ENCODE data around the gene PROCA1. TPM values are rescaled to one million over a fixed set of nuclear protein-coding genes. Genes with fewer than 3 reads are reported as not detected.
"Not testable (repeated sequence)": the region's sequence is repeated elsewhere in the genome, so short reads cannot be mapped to it uniquely, and the experiment has no call there.

Gene PROCA1
- total and polyA plus RNA-seq, 5 donors = 1.3 to 3.3 (median 2.3) TPM

DNA sequence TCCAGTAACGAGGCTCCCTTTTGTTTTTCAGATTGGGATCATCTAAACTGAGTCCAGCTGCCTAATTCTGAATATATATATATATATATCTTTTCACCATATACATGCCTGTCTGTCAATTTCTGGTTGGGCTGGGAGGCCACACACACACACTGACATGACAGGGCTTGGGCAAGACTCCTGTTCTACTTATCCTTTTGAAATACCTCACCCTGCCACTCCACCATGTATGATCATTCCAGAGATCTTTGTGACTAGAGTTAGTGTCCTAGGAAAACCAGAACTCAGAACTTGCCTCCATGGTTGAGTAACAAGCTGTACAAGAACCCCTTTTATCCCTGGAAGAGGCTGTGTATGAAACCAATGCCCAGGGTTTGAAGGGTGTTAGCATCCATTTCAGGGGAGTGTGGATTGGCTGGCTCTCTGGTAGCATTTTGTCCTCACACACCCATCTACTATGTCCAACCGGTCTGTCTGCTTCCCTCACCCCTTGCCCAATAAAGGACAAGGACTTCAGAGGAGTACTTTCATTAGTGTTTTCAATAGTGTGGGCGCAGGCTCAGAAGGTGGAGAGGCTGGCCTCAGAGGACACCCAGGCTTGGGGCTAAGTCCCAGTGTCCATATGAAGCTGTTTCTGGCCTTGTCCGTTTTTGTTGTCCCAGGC is 12.3 kb upstream of the PROCA1 start:
- not testable (repeated sequence) for H3K9me3 ChIP-seq (ENCODE audit: control insufficient read depth, low read length); H3K27me3 ChIP-seq (ENCODE audit: control insufficient read depth, insufficient read depth); H3K4me1 ChIP-seq (ENCODE audit: control insufficient read depth, insufficient read depth, low read length); H3K27ac ChIP-seq (ENCODE audit: low read length); H3K4me3 ChIP-seq (ENCODE audit: low read length); ATAC-seq
- WGBS = 74% methylated on average over 4 of the region's 4 CpGs
- intact Hi-C loops (cut with DNase I) = loop anchor here in 1 of 4 donors (10.0 kb wide), 2 partner anchors 191 to 391 kb away; no protein-coding TSS in a partner anchor
- peak in 1 of 3 donors; percentile 20 for DNase-seq

DNA sequence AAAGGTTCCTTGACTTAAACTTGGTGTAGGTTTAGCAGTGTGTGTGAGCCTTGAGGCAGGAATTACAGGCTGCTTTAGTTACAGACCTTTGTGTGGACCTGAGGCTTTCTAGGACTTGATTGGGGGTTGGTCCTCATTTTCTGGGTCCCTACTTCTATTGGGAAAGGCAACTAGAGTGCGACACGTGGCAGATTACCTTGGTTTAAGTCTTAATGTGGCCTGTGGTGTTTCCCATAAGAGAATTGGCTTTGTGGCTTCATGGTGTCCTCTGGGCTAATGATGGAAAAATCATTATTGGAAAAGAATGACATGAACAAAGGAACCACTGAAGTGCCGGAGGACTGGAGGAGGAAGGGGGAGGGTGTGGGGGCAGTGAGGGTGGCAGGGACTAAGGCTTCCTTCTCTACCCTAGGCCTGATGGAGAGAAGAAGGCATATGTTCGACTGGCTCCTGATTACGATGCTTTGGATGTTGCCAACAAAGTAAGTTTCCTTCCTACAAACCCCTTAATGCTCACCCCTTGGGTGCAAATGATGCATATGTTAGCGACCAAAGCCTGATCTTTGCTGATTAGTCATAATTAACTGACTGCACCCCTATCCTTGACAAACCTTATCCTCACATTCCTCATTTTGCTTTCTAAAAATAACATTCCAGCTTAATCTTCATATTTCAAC is 11.6 kb upstream of the PROCA1 start:
- intact Hi-C loops (cut with DNase I) = loop anchor here in 1 of 4 donors (10.0 kb wide), 2 partner anchors 192 to 392 kb away; no protein-coding TSS in a partner anchor
- WGBS = 76% methylated on average over 6 of the region's 6 CpGs

DNA sequence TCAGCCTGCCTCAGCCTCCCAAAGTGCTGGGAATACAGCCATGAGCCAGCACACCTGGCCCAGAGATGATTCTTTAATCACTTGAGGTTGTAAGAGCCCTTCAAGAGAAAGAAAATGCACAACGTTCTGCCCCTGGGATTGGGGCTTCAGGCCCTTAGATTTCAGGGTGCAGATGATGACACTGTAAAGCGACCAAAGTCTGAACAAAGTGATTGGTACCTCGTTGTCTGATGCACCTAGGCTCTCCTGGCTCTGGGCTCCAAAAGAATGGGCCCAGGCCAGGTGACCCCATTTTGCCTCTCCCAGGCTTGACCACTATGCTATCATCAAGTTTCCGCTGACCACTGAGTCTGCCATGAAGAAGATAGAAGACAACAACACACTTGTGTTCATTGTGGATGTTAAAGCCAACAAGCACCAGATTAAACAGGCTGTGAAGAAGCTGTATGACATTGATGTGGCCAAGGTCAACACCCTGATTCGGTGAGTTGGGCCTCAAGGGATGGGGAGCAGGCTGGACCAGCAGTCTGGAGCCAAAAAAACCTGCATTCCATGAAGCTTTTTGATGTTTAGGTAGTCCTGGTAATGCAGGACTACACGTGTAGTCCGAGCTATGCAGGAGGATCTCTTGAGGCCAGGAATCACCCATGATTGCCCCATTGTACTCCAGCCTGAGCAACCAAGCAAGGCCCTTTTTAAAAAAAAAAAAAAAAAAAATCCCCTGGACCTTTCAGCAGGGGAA is 10.9 kb upstream of the PROCA1 start:
- Histone ChIP-seq H3K4me1 (ENCODE audit: control insufficient read depth, insufficient read depth, low read length) (peaks cover 6% of the 10 kb centered on the region), H3K9me3 (ENCODE audit: control insufficient read depth, low read length) (no peaks in the 10 kb centered on the region), H3K27me3 (ENCODE audit: control insufficient read depth, insufficient read depth) (no peaks in the 10 kb centered on the region), H3K27ac (ENCODE audit: low read length) (no peak overlapping the region), H3K4me3 (ENCODE audit: low read length) (no peak overlapping the region)
- intact Hi-C loops (cut with DNase I) = loop anchor here in 1 of 4 donors (10.0 kb wide), 2 partner anchors 192 to 392 kb away; no protein-coding TSS in a partner anchor
- DNase-seq (peak in 1 of 3 donors; percentile 4), ATAC-seq (no peak)
- 71% methylated on average over 7 of the region's 7 CpGs for WGBS

More for the DNA sequence above, 11.6 kb upstream of the PROCA1 start:
- ATAC-seq = no peak
- H3K27ac ChIP-seq (ENCODE audit: low read length) = no peak overlapping the region
- H3K4me3 ChIP-seq (ENCODE audit: low read length) = no peak overlapping the region
- peaks cover 6% of the 10 kb centered on the region for H3K4me1 ChIP-seq (ENCODE audit: control insufficient read depth, insufficient read depth, low read length)
- DNase-seq = peak in 1 of 3 donors; percentile 20
- no peaks in the 10 kb centered on the region for H3K9me3 ChIP-seq (ENCODE audit: control insufficient read depth, low read length)
- no peaks in the 10 kb centered on the region for H3K27me3 ChIP-seq (ENCODE audit: control insufficient read depth, insufficient read depth)

DNA sequence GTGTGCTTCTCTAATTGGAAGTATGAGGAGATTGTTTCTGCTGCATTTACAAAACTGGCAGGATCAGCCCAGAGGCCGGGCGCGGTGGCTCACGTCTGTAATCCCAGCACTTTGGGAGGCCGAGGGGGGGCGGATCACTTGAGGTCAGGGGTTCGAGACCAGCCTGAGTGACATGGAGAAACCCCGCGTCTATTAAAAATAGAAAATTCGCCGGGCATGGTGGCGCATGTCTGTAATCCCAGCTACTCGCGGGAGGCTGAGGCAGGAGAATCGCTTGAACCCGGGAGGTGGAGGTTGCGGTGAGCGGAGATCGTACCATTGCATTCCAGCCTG is 9.3 kb upstream of the PROCA1 start:
- not testable (repeated sequence) for ATAC-seq; H3K9me3 ChIP-seq (ENCODE audit: control insufficient read depth, low read length); H3K27ac ChIP-seq (ENCODE audit: low read length); H3K27me3 ChIP-seq (ENCODE audit: control insufficient read depth, insufficient read depth); H3K4me1 ChIP-seq (ENCODE audit: control insufficient read depth, insufficient read depth, low read length)
- DNase-seq = peak in 1 of 3 donors; percentile 50
- peak overlapping the region; percentile 75 for H3K4me3 ChIP-seq (ENCODE audit: low read length)
- intact Hi-C loops (cut with DNase I) = loop anchor here in 1 of 4 donors (10.0 kb wide), 2 partner anchors 194 to 394 kb away; no protein-coding TSS in a partner anchor
- 37% methylated on average over 19 of the region's 19 CpGs for WGBS

DNA sequence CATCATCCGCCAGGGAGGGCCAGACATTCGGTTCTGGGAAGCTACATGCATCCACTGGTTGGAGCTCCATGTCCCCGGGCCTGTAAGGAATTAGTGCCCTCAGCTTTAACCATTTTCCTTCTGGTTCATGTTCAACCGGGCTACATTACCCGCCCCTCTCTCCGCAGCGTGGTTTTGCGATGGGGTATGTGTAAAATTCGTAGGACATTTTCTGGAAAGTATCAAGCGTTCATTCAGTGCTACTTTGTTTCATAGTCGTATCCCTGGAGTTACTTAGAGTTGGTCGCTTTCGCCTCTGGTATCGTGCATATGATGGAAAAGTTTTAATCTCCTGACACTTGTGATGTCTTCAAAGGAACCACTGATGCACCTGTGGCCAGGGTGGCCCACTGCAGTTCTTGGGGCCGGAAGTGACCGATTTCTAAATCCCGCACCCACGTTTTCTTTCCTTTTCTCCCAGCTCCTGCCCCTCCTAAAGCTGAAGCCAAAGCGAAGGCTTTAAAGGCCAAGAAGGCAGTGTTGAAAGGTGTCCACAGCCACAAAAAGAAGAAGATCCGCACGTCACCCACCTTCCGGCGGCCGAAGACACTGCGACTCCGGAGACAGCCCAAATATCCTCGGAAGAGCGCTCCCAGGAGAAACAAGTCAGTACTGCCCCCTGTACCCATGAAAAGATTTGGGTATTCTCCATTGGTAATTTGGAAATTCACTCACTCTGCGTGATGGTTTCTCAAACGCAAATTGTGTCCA is 8.7 kb upstream of the PROCA1 start:
- intact Hi-C loops (cut with DNase I) = loop anchor here in 1 of 4 donors (10.0 kb wide), 2 partner anchors 194 to 394 kb away; no protein-coding TSS in a partner anchor
- peak overlapping the region; percentile 62 for H3K27ac ChIP-seq (ENCODE audit: low read length)
- DNase-seq (peak in 1 of 3 donors; percentile 40), ATAC-seq (no peak)
- no peaks in the 10 kb centered on the region for H3K27me3 ChIP-seq (ENCODE audit: control insufficient read depth, insufficient read depth)
- H3K4me1 ChIP-seq (ENCODE audit: control insufficient read depth, insufficient read depth, low read length) = peaks cover 3% of the 10 kb centered on the region
- H3K4me3 ChIP-seq (ENCODE audit: low read length) = peak overlapping the region; percentile 75
- H3K9me3 ChIP-seq (ENCODE audit: control insufficient read depth, low read length) = no peaks in the 10 kb centered on the region
- WGBS = 3% methylated on average over 28 of the region's 30 CpGs

DNA sequence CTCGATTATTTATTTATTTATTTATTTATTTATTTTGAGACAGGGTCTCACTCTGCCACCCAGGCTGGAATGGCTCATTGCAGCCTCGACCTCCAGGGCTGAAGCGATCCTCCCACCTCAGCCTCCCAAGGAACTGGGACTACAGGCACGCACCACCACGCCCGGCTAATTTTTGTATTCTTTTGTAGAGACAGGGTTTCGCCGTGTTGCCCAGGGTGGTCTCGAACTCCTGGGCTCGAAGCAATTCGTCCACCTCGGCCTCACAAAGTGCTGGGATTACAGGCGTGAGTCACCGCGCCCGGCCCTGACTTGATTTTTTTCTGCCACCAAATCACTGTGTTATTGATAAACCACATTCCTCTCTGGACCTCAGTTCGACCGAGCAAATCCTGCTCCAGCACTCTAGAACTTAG is 7.3 kb upstream of the PROCA1 start:
- H3K27me3 ChIP-seq (ENCODE audit: control insufficient read depth, insufficient read depth) = no peaks in the 10 kb centered on the region
- peak overlapping the region; percentile 75 for H3K4me3 ChIP-seq (ENCODE audit: low read length)
- peak overlapping the region; percentile 56 for H3K27ac ChIP-seq (ENCODE audit: low read length)
- peaks cover 2% of the 10 kb centered on the region for H3K4me1 ChIP-seq (ENCODE audit: control insufficient read depth, insufficient read depth, low read length)
- intact Hi-C loops (cut with DNase I) = no loop called here
- no peak for DNase-seq
- no peaks in the 10 kb centered on the region for H3K9me3 ChIP-seq (ENCODE audit: control insufficient read depth, low read length)
- WGBS = 31% methylated on average over 18 of the region's 18 CpGs
- ATAC-seq = no peak

DNA sequence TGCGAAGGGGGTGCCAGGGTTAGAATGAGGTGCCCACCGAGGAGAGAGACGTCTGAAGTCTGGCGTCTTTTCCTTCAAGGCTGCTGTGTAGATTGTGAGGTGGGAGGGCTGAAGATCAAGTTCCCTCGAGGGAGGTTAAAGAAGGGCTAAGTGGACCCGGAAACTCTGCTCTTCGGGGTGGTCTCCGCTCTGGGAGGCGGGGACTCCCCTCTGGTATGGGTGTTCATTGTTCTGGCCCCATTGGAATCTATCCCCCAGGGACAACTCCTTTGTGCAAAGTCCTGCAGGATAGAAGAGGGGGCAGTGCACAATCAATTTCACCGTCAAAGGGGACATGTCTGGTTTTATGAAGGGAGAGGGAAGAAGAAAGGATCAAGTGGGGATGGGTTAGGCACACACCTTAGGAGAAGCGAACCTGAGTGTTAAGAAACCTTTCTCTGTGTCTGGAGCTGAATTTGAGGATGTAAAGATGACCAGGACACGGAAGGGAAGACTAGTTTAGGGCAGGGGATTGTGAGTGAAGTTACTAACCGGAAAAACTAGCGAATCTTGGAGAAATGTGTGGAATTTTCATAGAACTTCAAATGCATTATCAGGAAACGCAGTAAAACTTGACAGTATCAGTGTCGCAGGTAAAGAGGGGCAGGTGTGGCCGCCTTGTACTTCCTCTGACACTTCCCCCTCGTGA is 6.8 kb upstream of the PROCA1 start:
- peaks cover 2% of the 10 kb centered on the region for H3K4me1 ChIP-seq (ENCODE audit: control insufficient read depth, insufficient read depth, low read length)
- DNase-seq (no peak), ATAC-seq (no peak)
- WGBS = 40% methylated on average over 18 of the region's 18 CpGs
- H3K4me3 ChIP-seq (ENCODE audit: low read length) = no peak overlapping the region
- H3K9me3 ChIP-seq (ENCODE audit: control insufficient read depth, low read length) = no peaks in the 10 kb centered on the region
- no peaks in the 10 kb centered on the region for H3K27me3 ChIP-seq (ENCODE audit: control insufficient read depth, insufficient read depth)
- intact Hi-C loops (cut with DNase I) = no loop called here
- peak overlapping the region; percentile 88 for H3K27ac ChIP-seq (ENCODE audit: low read length)

DNA sequence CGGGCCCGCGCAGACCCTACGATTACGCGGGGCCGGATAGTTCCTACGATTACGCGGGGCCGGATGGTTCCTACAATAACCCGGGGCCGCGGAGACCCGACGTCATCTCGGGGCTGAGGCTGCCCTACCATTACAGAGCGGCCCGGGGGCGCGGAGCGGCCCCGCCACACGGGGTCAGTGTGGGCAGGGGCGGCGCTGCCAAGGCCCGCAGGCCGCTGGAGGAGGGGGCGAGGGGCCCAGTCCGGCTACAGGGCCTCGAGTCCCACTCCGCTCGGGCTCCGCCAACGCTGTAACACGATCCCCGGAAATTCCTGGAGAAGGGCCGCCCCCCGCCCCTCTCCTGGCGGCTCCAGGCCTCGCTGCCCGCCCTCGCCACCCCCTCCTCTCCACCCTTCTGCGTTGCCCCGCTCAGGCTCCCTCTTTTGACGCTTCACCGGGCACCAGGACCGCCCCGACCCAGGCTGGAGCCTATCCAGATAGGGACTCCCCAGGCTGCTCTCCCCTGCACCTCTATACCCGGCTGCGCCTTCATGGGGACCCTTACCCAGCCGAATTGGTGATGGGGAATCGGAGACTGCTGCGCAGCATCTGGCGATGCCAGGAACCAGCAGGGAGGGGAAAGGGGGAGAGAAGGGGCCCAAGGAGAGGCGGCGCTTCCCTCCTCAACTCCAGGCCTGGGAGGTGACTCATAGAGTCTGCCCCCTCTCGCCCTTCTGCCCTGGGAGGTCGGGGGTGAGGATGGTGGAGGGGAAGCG is 6.1 kb upstream of the PROCA1 start, which contains the start of gene RAB34:
Gene RAB34 (minus strand): TSS at position 291 of the 755 bp plus-strand sequence. CDS start 602 bp downstream, outside the sequence.
- DNase-seq = peak; percentile 77 to 94 (median 92)
- H3K4me3 ChIP-seq (ENCODE audit: low read length) = peak within 1 kb of the TSS; percentile 61
- H3K27me3 ChIP-seq (ENCODE audit: control insufficient read depth, insufficient read depth) = no peaks in the 10 kb centered on the region
- intact Hi-C loops (cut with DNase I) = no loop called here
- 4% methylated on average over 60 of the region's 60 CpGs for WGBS
- peak; percentile 47 to 49 for ATAC-seq
- H3K9me3 ChIP-seq (ENCODE audit: control insufficient read depth, low read length) = no peaks in the 10 kb centered on the region
- peaks cover 2% of the 10 kb centered on the region for H3K4me1 ChIP-seq (ENCODE audit: control insufficient read depth, insufficient read depth, low read length)
- peak within 1 kb of the TSS; percentile 88 for H3K27ac ChIP-seq (ENCODE audit: low read length)

DNA sequence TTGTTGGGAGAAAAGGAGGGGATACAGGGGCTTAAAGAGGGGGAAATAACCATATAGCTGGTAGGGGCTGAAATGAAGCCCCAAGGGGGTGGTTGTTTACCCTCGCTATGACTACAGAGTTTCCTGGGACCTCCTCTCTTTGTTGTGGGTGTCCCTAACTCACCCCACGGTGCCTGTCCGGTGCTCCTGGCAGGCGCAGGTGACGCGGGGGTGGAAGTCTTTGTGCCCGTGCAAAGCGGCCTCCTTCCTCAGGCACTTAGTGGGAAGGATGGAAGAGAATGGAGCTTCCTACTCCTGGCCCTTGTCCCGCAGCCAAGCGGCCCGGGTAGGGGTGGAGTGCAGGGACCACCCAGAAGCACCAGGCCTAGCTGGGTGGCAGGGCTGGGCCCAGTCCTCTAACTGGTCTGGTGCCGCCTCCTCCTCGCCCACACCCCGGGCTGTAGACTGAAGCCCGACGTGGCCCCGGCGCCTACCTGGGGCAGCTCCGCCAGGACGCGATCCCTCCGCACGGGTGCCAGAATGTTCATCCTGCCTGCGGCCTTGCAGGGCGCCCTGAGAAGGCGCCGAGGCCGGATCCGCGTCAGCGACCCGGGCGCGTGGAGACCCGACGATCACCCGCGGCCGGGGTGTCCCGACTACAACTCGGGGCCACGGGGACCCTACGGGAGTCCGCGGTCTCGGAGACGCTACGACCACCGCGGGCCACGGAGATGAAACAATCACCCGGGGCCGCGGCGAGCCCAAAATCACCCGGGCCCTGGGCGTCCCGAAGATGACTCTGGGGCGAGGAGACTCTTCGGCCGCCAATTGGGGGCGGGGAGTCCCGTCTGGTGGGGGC is 5.3 kb upstream of the PROCA1 start:
- H3K27me3 ChIP-seq (ENCODE audit: control insufficient read depth, insufficient read depth) = no peaks in the 10 kb centered on the region
- intact Hi-C loops (cut with DNase I) = no loop called here
- peak; percentile 52 to 80 (median 78) for DNase-seq
- no peaks in the 10 kb centered on the region for H3K9me3 ChIP-seq (ENCODE audit: control insufficient read depth, low read length)
- peak overlapping the region; percentile 61 for H3K4me3 ChIP-seq (ENCODE audit: low read length)
- H3K27ac ChIP-seq (ENCODE audit: low read length) = peak overlapping the region; percentile 88
- 6% methylated on average over 63 of the region's 63 CpGs for WGBS
- ATAC-seq = peak; percentile 0 to 2
- H3K4me1 ChIP-seq (ENCODE audit: control insufficient read depth, insufficient read depth, low read length) = peaks cover 7% of the 10 kb centered on the region

Measured in right cardiac atrium (tissue), 5 donors.